ENCODE measurements around the gene THAP6.

THAP6 gene

GRCh38 chr4:75566911-75567310 is 52.6 kb downstream of the THAP6 start:
- no peak for DNase-seq (ENCODE audit: low spot score in 2 of 2)
- no peaks in the 10 kb centered on the region for H3K27me3 ChIP-seq (ENCODE audit: low read depth)
- H3K9me3 ChIP-seq = no peaks in the 10 kb centered on the region
- no peak overlapping the region for H3K4me3 ChIP-seq
- H3K36me3 ChIP-seq (replicated peaks) = no peaks in the 10 kb centered on the region
- in situ Hi-C loops (cut with MboI; ENCODE audit: low sequenced_read_pairs) = no loop called here
- peaks cover 2% of the 10 kb centered on the region for H3K4me1 ChIP-seq

GRCh38 chr4:75567725-75568124 is 53.5 kb downstream of the THAP6 start:
- no peaks in the 10 kb centered on the region for H3K36me3 ChIP-seq (replicated peaks)
- in situ Hi-C loops (cut with MboI; ENCODE audit: low sequenced_read_pairs) = no loop called here
- H3K4me1 ChIP-seq = no peaks in the 10 kb centered on the region
- no peaks in the 10 kb centered on the region for H3K9me3 ChIP-seq
- no peak overlapping the region for H3K4me3 ChIP-seq
- DNase-seq (ENCODE audit: low spot score in 2 of 2) = no peak
- no peaks in the 10 kb centered on the region for H3K27me3 ChIP-seq (ENCODE audit: low read depth)

Data from HAP-1 (cell line).